GM21786 (cell line): ENCODE results near the gene FBXO39.
"Not testable (repeated sequence)": the region's sequence is repeated elsewhere in the genome, so short reads cannot be mapped to it uniquely, and the experiment has no call there.

ENCODE experiments used
- ATAC-seq: cut with Tn5 transposase; IDR thresholded peaks from one replicate; pipeline ENCODE4 v1.9.1; 2021; ENCODE audit not compliant: unreplicated experiment

FBXO39 gene

DNA sequence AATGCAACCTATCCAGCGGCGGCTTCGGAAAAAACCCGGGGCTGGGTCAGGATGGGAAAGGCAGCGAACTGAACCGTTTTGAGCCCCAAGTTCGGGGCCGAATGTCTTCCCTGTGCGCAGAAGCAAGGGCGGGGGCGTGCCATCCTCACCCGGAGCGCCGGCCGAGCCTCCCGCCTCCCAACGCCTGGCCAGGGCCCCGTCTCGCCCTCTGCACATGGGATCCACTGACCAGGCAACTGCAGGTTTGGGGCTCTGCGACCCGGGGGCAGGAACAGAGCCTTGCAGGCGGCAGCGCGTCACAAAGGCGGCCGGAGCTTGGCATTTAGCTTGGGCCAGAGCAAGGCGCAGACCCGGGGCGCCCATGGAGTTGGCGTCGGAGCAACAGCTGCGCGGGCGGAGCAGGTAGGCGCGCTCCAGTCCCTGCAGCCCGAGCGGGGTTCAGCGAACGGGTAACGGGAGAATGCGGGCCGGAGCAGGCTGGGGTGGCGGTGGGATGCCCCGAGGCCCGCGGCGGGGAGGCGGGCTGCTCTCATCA lies at the start of gene FBXO39:
TSS of gene FBXO39 (plus strand) at position 345 of the 535 bp plus-strand sequence. CDS start 3,654 bp downstream, outside the sequence.
- ATAC-seq: no peak

DNA sequence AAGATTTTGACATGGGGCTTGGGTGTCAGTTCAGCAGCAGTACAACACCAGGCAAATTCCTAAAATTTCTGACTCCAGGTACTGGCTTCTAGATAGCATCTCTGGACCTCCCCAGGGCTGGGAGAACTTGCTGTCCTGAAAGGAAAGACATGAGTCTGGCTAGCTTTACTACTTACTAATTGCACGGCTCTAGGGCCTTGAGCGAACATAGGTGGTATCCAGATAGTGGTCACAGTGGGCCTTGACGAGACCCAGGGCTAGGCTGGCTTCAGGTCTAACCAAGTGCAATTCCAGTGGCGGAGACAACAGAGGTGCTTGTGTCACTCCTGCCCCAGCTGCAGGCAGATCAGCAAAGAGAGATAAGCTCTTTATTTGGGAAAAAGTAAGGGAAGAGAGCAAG lies 46.5 kb upstream of the FBXO39 start:
- no peak for ATAC-seq

DNA sequence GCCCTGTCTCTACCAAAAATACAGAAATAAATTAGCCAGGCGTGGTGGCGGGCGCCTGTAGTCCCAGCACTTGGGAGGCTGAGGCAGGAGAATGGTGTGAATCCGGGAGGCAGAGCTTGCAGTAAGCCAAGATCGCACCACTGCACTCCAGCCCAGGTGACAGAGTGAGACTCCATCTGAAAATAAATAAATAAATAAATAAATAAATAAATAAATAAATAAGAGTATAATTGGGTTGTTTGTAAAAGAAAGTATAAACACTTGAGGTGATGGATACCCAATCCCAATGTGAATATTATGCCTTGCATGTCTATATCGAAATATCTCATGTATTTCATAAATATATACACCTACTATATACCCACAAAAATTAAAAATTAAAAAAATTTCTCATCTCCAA lies 29.4 kb upstream of the FBXO39 start:
- ATAC-seq: not testable (repeated sequence)

DNA sequence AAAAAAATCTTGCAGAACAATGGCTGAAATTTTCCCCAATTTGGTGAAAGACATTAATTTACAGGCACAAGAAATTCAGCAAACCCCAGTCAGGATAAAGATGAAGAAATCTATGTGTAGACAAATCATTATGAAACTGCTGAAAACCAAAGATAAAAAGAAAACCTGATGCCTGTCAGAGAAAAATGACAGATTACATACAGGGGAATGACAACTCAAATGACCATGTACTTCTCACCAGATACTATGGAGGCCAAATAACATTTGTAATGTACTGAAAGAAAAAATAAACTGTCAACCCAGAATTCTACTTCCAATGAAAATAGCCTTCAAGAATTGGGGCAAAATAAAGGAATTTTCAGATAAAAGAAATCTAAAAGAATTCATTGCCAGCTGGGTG lies 27.4 kb upstream of the FBXO39 start:
- no peak for ATAC-seq

DNA sequence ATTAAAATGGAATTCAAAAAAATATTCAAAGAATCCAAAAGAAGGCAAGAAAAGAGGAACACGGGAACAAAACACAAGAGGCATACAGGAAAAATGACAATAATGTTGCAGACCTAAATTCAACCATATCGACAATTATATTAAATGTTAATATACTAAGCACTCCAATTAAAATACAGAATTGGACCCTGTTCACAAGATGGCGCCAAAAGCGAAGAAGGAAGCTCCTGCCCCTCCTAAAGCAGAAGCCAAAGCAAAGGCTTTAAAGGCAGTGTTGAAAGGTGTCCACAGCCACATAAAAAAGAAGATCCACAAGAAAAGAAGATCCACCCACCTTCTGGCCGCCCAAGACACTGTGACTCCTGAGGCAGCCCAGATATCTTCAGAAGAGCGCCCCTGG lies 26.5 kb upstream of the FBXO39 start:
- ATAC-seq: no peak

DNA sequence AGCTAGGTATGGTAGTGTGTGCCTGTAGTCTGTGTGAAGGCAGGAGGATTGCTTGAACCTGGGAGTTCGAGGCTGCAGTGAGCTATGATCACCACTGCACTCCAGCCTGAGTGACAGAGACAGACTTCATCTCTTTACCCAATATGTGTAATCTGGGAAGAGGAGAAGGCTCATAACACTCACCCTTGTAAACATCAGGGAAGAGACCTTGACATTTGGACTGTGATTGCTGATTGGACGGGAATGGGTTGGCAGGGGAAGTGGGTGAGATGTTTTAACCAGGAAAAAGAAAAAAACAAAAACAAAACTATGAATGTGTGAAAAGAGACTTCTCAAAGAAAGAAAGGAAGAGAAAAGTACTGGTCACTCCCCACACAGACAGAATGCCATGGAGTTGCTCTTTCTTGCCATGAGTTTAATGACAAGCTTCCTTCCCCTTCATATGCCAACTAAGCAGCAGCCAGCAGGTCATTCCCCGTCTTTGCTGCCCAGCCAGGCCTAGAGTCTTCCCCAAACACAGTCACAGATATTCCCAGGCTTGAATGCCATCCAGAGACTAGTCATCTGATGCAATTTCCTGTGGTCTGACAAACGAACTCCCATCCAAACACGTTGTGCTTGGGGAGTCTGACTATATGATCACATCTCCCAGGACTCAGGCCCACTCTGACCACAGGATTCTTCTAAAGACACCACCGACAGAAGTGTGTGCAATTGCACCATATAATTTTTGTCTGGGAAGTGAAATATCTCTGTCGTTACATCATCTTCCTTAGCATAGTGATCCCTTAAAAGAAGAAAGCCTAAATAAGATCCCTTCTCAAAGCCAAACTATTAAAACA lies 23.7 kb upstream of the FBXO39 start:
- ATAC-seq: no peak

DNA sequence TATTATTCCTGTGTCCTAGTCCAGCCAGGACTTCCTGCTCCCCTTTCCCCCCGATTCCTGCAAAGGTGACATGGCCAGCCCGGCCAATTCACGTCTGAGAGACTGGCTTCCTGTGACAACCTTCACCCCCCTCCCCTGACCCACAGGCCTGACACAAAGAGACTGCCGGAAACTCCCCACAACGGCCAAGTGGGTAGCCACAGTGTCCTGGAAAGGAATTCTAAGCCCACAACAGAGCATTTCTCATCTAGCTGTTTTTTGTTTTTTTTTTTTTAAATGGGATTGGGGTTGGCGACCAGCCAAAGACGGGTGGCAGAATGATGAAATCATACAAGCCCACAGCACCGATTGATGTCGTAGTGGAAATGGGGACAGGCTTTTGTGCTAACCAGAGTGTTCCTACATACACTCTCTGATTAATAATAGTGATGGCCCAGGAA lies 23.0 kb upstream of the FBXO39 start:
- ATAC-seq: no peak

DNA sequence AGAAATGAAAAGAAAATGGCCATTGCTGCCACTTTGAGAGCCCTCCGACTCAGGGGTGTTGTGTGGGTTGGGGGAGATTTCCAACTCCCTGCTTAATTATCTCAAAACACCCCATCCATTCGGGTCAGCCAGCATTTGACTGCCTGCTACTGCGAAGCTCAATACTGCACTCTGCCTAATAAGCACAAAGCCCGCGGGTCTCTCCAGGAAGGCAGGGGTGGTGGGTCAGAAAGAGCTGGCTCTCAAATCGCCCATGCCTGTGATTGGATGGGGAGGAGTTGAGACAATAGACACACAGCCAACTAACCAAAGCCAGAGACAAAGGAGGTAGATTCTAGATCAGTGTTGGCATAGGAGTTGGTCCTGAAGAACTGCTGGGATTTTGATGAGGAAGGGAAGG lies 22.5 kb upstream of the FBXO39 start:
- no peak for ATAC-seq

DNA sequence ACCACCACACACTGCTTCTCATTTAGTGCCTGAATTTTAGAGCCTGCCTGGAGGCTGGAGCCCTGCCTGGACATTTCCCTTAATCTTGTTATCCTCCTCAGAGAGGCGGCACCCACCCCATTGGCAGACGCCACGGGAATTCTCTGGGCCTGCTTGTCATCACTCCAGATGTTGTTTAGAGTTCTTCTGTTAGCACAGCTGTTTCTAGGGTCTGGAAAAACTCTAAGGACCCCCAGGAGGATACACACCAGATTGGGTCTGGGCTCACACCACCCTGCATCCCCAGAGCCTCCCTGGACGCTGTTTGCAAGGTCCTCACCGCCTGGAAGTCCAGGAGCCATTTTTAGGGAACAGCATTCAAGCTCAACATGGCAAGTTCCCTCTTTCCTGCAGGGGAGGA lies 20.7 kb upstream of the FBXO39 start:
- ATAC-seq: no peak

DNA sequence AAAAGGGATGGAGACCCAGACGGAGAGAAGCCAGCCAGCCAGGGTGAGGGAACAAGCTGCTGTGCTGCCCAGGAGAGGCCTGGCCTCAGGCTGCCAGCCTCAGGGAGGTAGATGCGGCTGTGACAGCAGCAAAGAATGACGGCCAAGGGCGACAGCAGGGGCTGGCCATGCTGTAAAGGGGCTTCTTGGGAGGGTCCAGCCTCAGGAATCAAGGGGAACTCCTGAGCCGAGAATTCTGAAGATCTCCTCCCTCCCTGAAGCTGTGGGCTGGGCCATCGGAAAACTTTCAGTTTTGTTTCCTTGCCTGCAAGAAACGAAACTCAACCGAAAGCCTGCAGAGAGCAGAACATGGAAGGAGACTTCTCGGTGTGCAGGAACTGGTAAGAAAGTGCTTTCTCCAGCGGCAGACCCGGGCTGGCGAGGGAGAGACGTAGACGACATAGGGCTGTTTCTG lies 20.3 kb upstream of the FBXO39 start, which contains the start of gene XAF1:
TSS of gene XAF1 (plus strand) at position 316 of the 454 bp plus-strand sequence. CDS start at position 349, 33 bp downstream.
- ATAC-seq: peak; percentile 49

DNA sequence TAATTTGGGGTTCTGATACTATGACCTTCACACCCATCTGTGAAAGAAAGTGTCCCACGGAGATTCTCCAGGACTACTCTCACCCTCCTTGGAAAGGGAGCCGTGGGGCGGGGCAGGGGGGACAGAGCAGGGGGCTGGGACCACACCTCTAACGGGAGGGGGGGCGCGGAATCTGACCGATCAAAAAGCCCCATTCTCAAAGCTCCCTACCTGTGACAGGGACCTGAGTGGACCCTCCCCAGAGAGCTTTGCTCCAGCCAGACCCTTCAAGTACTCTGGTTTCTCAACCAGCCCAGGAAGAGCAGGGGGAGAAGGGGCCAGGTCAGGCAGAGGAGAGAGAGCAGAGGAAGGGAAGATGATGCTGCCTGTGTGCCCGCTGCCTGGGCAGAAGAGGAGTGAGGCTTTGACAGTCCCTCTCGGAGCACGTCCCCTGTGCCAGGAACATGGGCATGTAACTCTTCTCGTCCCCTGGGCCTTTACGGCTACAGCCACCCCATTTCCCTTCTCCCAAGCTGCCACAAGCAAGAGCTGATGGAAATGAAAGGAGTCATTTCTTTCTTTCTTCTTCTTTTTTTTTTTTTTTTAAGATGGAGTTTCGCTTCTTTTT lies 19.5 kb upstream of the FBXO39 start:
- peak; percentile 12 for ATAC-seq

DNA sequence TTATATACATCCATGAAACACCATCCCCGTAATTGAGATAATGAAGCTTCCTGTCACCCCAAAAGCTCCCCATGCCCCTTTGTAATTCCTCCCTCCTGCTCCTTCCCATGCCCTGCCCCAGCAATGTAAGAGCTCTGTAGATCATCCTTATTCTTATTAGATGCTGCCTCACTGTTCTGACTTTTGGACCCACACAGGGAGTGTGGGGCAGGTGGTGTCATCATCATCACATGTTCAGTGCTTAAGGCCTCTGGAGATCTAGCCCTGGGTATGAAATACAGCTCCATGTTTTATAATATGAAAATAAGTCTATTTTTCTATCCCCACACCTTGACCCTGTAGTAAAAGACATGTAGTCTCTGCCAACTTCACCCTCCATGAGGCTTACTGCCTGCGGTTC lies 18.3 kb upstream of the FBXO39 start:
- ATAC-seq: no peak

DNA sequence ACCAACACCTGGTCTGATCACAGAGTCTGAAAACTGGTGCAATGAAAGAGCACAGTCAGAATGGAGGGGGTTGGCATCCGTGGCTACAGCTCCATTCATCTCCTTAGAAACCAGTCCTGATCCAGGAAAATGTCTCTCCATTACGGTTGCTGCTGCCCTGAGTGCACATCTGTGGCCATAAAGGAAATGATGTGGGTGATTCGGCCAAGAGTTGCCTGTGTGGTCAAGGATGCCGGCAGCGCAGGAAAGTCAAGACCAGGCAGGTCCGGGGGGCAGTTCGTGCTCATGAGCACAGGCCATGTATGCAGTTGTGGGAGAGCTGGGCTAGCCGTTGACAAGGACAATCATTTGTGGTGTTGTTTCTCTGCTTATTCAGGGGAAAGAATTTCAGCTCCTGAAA lies 14.2 kb upstream of the FBXO39 start:
- ATAC-seq: no peak

DNA sequence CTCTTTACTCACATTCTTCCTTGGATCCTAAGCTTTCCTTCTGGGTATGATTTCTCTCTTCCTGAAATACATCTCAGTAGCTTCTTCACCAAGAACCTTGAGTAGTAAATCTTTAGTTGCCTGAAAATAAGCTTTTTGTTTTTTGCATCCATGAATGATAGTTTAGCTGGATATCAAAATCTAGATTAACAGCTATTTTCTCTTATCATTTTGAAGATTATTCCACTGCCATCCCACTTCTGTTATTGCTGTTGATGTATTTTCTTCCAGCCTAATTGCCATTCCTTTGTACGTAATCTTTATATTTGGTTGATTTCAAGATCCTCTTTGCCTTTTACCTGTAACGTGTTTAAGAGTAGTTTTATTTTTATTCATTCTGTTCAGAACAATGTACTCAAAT lies 7.6 kb upstream of the FBXO39 start:
- no peak for ATAC-seq

DNA sequence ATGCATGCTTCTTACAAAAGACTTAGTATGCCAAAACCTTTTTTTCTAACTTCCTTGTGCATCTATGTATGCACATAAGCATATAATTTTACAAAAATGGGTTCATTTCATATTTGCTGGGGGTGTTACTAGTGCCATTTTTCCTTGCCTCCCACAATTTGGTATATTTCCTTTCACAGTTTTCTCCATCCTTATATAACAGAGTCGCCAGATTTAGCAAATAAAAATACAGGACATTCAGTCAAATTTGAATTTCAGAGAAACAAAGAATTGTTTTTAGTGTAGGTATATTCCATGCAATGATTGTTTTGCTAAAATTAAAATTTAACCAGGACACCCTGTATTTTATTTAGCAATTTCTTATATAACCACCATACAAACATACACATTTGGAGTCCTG lies 4.0 kb upstream of the FBXO39 start:
- no peak for ATAC-seq

DNA sequence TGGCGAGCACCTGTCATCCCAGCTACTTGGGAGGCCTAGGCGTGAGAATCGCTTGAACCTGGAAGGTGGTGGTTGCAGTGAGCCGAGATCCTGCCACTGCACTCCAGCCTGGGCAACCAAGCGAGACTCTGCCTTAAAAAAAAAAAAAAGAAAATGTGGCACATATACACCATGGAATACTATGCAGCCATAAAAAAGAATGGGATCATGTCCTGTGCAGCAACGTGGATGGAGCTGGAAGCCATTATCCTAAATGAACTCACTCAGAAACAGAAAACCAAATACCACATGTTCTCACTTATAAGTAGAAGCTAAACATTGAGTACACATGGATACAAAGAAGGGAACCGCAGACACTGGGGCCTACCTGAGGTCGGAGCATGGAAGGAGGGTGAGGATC lies 1.1 kb upstream of the FBXO39 start:
- ATAC-seq: not testable (repeated sequence)

DNA sequence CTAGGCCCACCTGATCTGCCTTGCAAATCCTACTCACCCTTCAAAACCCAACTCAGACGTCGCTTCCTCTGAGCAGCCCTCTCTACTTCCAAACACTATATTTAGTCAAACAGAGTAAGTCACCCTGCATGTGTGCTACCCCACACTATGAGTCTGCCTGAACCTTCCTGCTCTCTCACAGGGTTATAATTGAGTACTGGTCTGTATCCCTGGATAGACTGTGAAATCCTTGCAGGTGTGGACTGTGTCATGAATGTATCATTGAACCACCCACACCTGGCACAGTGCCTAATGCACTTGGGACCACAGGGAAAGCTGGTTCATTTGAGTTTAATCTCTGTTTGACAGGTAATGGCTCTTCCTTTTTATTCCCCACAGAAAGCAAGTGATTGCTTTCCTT lies 3.4 kb downstream of the FBXO39 start:
- no peak for ATAC-seq

DNA sequence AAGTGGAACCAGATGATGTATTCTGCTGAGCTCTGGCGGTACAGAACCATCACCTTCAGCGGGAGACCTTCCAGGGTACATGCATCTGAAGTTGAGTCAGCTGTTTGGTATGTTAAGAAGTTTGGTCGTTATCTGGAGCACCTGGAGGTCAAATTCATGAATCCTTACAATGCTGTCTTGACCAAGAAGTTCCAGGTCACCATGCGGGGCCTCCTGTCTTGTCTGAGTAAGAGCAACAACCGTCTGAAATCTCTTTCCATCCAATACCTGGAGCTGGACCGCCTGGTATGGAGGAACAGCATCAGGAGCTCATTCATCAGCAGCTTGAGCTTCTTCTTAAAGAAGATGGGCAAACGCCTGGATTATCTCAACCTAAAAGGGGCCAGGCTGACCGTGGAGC lies 4.0 kb downstream of the FBXO39 start:
- no peak for ATAC-seq

DNA sequence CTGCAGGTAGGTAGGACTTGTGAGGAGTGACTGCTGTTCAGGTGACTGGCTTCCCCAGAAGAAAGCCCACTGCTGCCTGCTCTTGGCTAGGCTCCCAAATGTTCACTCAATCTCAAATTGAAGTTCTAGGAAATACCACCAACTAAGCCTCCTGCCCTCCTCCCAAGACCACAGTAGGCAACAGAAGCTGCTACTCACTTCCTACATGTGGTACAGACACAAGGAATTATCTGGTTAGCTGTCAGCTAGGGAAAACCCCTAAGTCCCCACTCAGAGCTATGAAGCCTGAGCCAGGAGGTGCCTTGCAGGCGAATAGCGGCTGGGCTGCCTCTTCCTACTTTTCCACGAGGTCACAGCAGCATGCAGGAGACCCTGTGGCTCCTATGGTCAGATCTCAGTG lies 4.9 kb downstream of the FBXO39 start:
- no peak for ATAC-seq

DNA sequence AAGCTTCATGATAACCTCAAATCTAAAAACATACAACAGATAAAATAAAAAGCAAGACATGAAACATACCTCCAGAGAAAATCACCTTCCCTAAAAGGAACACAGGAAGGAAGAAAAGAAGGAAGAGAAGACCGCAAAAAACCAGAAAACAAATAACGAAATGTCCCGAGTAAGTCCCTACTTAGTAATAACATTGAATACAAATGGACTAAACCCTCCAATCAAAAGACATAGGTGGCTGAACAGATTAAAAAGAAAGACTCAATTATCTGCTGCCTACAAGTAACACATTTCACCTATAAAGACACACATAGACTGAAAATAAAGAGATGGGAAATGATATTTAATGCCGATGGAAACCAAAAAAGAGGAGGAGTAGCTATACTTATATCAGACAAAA lies 6.2 kb downstream of the FBXO39 start:
- ATAC-seq: no peak

DNA sequence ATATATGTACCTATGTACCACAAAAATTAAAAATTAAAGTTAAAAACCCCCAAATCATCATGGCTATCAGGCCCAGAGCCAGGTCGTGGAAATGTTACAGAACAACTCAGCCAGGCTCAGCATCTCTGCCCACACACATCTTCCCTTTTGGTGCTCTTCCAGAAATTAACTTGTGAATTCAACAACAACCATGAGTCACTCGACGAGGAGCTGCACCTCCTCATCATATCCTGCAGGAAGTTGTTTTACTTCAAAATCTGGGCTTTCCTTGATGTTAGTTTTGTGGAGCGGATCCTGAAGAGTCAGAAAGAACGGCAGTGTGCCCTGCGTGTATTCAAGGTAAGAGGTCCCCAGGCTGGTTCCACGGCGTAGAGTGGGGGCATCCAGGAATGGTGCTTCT lies 10.6 kb downstream of the FBXO39 start:
- no peak for ATAC-seq

DNA sequence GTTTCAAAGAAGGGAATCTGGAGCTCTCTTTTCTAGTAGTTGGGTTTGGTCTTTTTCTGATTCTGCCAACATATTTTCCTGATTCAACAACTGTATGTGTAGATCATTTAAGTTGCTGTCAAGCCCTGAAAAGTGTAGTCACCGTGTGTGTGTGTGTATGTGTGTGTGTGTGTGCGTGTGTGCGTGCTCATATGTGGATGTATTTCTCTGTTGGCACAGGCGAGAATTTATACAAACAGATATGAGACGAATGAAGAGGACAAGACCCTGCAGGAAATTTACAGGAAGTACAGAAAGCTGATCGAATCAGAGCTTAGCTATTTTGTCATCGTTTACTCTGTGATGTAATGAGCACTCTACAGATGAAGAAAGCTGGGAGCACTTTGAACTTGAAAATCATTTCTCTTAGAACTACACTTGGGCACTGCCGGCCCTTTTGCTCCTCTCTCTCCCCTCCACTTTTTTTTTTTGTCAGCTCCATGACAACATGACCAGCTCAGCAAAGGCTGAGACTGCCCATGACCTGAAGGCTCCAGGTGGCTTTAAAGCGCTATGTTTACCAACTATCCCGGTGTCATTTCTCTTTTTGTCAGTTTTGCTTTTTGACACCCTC lies 11.2 kb downstream of the FBXO39 start:
- ATAC-seq: no peak
